Esophagus muscularis mucosa (tissue), 4 donors: Measurements from ENCODE around the gene GTF2E1. TPM values are rescaled to one million over a fixed set of nuclear protein-coding genes. Genes with fewer than 3 reads are reported as not detected.
"Not testable (repeated sequence)": the region's sequence is repeated elsewhere in the genome, so short reads cannot be mapped to it uniquely, and the experiment has no call there.

ENCODE experiments used
- DNase-seq: peaks from one replicate; pipeline ENCODE4 v3.0.0-alpha.2; 2017; ENCODE audit errors: extremely low spot score
- H3K27ac ChIP-seq, 4 donors: fragments of 200-600 bp; sonication (generic); replicated peaks in 1 of 4; 1 replicate in 3 of 4; 2 replicates in 1 of 4; pipeline ENCODE4 v1.5.1; 2016 to 2019; ENCODE audit warnings: mild to moderate bottlenecking in 1 of 4
- H3K27me3 ChIP-seq, 4 donors: fragments of 200-600 bp; sonication (generic); one replicate each; pipeline versions ENCODE4 v1.5.1 to v1.6.0; 2016 to 2019
- H3K36me3 ChIP-seq, 4 donors: fragments of 200-600 bp; sonication (generic); one replicate each; pipeline ENCODE4 v1.5.1; 2016 to 2019
- H3K4me1 ChIP-seq, 4 donors: fragments of 200-600 bp; sonication (generic); one replicate each; pipeline ENCODE4 v1.5.1; 2016 to 2019
- H3K4me3 ChIP-seq, 4 donors: fragments of 200-600 bp; sonication (generic); 1 replicate in 2 of 4; 2 replicates in 2 of 4; pipeline ENCODE4 v1.5.1; 2016 to 2019; ENCODE audit warnings: mild to moderate bottlenecking in 4 of 4, moderate library complexity in 1 of 4
- H3K9me3 ChIP-seq, 4 donors: fragments of 200-600 bp; sonication (generic); 1 replicate in 3 of 4; 2 replicates in 1 of 4; pipeline ENCODE4 v1.5.1; 2016 to 2019
- CTCF ChIP-seq, 3 experiments: fragments of 200-600 bp in 2 of 3; fragments of 450-650 bp in 1 of 3; sonication (generic) in 2 of 3; IDR thresholded peaks; one replicate each; pipeline ENCODE4 v1.5.1; 2017 to 2019; ENCODE audit warnings: antibody characterized with exemption in 3 of 3, mild to moderate bottlenecking in 2 of 3, moderate library complexity in 1 of 3
- EP300 ChIP-seq: sonication (generic); formaldehyde crosslinking; IDR thresholded peaks from one replicate; pipeline ENCODE4 v1.6.1; 2017; ENCODE audit warnings: antibody characterized with exemption
- POLR2A ChIP-seq: fragments of 450-650 bp; IDR thresholded peaks from one replicate; pipeline ENCODE4 v1.6.1; 2017; ENCODE audit warnings: antibody characterized with exemption, moderate library complexity, mild to moderate bottlenecking, low read depth
- POLR2AphosphoS5 ChIP-seq, 2 donors: sonication (generic); formaldehyde crosslinking; IDR thresholded peaks; one replicate each; pipeline ENCODE4 v1.6.1; 2017; ENCODE audit warnings: antibody characterized with exemption in 2 of 2
- WGBS: methylation state at CpG from one replicate; pipeline ENCODE4 v1.1.5; 2018; 5-methylcytosine and 5-hydroxymethylcytosine counted together
- intact Hi-C: fragments of 100-400 bp; cut with DNase I; formaldehyde crosslinking; loops from one replicate; pipeline ENCODE4 v1.15.1; 2023
- total RNA-seq, 4 donors: library from RNA; depleted of rRNA; stranded (reverse); fragments of >200 nt; gene quantifications; one replicate each; pipeline versions ENCODE4 v1.1.0 to v1.2.1, GENCODE V29; 2016

Gene GTF2E1
- total RNA-seq, 4 donors from 2014 or later = 9.4 to 18.2 (median 13.9) TPM

- intact Hi-C loops = no loop called here
- no peak for DNase-seq
- Histone ChIP-seq H3K4me1 (no peaks in the 10 kb centered on the region), H3K27ac (no peak overlapping the region), H3K9me3 (peaks cover 0 to 4% (median 0%) of the 10 kb centered on the region in 4 donors), H3K36me3 (peaks cover 0 to 31% (median 9%) of the 10 kb centered on the region in 4 donors), H3K27me3 (no peaks in the 10 kb centered on the region), H3K4me3 (no peak overlapping the region)
- TF ChIP-seq POLR2AphosphoS5 (IDR thresholded peaks at IDR 0.05) (no peak), POLR2A (no peak), CTCF (IDR thresholded peaks at IDR 0.05) (no peak), EP300 (no peak)
Measured at GRCh38 chr3:120708408-120708807, 34.1 kb upstream of the GTF2E1 start.

GRCh38 chr3:120710369-120710768 is 32.2 kb upstream of the GTF2E1 start:
- peaks cover 0 to 15% (median 6%) of the 10 kb centered on the region in 4 donors for H3K36me3 ChIP-seq
- no peak overlapping the region for H3K4me3 ChIP-seq
- no peaks in the 10 kb centered on the region for H3K27me3 ChIP-seq
- no peak for DNase-seq
- no peaks in the 10 kb centered on the region for H3K4me1 ChIP-seq
- intact Hi-C loops = no loop called here
- no peak overlapping the region for H3K27ac ChIP-seq
- no peaks in the 10 kb centered on the region for H3K9me3 ChIP-seq
- 97% methylated on average over 1 of the region's 1 CpG for WGBS
- no peak for TF ChIP-seq POLR2A
- TF ChIP-seq POLR2AphosphoS5 (IDR thresholded peaks at IDR 0.05) = no peak
- no peak for TF ChIP-seq EP300
- no peak for TF ChIP-seq CTCF (IDR thresholded peaks at IDR 0.05)

- no peak for DNase-seq
- H3K9me3 ChIP-seq = no peaks in the 10 kb centered on the region
- no peak for TF ChIP-seq CTCF (IDR thresholded peaks at IDR 0.05)
- TF ChIP-seq POLR2AphosphoS5 (IDR thresholded peaks at IDR 0.05) = no peak
- TF ChIP-seq EP300 = no peak
- no peak for TF ChIP-seq POLR2A
- no peak overlapping the region for H3K4me3 ChIP-seq
- H3K27me3 ChIP-seq = no peaks in the 10 kb centered on the region
- no peaks in the 10 kb centered on the region for H3K4me1 ChIP-seq
- no peak overlapping the region for H3K27ac ChIP-seq
- intact Hi-C loops = no loop called here
- peaks cover 0 to 13% (median 3%) of the 10 kb centered on the region in 4 donors for H3K36me3 ChIP-seq
Measured at GRCh38 chr3:120713262-120713661, 29.3 kb upstream of the GTF2E1 start.

GRCh38 chr3:120719167-120719834 is 23.2 kb upstream of the GTF2E1 start:
- 67% methylated on average over 14 of the region's 20 CpGs for WGBS
- H3K27ac ChIP-seq, H3K27me3 ChIP-seq, H3K36me3 ChIP-seq, H3K9me3 ChIP-seq, DNase-seq, H3K4me1 ChIP-seq, intact Hi-C loops: not testable (repeated sequence)
- H3K4me3 ChIP-seq = peak overlapping the region; percentile 31 to 52 (median 44)

GRCh38 chr3:120726791-120727190 is 15.8 kb upstream of the GTF2E1 start:
- no peak for DNase-seq
- Histone ChIP-seq H3K27ac (no peak overlapping the region), H3K27me3 (no peaks in the 10 kb centered on the region), H3K4me3 (no peak overlapping the region), H3K9me3 (no peaks in the 10 kb centered on the region), H3K36me3 (peaks cover 0 to 11% (median 2%) of the 10 kb centered on the region in 4 donors), H3K4me1 (no peaks in the 10 kb centered on the region)
- TF ChIP-seq POLR2A (no peak), POLR2AphosphoS5 (IDR thresholded peaks at IDR 0.05) (no peak), CTCF (IDR thresholded peaks at IDR 0.05) (no peak), EP300 (no peak)
- intact Hi-C loops = no loop called here
- WGBS = 73% methylated on average over 1 of the region's 1 CpG
